GM12872 (cell line): Measurements from ENCODE around the gene NUP35.

Experiments
- TF ChIP-seq, protein P1 (sequence below): IDR thresholded peaks from 3 replicates; pipeline ENCODE4 v1.5.1; 2011; ENCODE audit warnings: low read depth, mild to moderate bottlenecking, low read length, moderate library complexity; ENCODE audit not compliant: insufficient read depth

Gene NUP35

DNA sequence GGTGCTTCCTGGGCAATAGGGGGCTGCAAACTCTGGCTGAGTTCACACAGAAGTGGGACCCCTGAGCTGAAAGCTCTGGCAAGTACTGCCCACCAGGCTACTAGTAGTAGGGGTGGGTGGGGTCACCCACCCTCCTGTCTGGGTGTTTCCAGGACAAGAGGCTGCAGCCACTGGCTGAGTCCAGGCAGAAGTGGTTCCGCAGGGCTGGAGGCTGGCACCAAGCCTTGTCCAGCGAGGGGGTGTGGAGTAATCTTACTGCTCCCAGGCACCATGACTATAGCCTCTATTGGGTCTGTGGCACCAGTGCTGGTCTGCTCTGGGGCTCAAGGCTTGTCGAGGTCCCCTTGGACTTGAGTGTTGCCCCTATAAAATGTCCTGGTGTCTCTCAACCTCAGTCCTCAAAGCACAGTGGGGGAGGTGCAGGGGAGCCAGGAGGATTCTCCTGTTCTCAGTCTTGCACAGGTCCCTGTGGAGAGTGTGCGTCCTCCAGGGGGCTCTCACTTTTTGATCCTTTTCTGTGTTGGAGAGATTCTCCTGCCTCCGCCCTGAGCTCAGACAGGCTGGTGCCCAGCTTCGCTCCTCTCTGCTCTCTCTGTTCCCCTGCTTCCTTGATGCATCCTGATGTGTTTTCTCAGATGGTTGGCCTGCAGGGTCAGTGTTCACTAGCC is 48.1 kb downstream of the NUP35 start:
- TF ChIP-seq, protein P1, sequence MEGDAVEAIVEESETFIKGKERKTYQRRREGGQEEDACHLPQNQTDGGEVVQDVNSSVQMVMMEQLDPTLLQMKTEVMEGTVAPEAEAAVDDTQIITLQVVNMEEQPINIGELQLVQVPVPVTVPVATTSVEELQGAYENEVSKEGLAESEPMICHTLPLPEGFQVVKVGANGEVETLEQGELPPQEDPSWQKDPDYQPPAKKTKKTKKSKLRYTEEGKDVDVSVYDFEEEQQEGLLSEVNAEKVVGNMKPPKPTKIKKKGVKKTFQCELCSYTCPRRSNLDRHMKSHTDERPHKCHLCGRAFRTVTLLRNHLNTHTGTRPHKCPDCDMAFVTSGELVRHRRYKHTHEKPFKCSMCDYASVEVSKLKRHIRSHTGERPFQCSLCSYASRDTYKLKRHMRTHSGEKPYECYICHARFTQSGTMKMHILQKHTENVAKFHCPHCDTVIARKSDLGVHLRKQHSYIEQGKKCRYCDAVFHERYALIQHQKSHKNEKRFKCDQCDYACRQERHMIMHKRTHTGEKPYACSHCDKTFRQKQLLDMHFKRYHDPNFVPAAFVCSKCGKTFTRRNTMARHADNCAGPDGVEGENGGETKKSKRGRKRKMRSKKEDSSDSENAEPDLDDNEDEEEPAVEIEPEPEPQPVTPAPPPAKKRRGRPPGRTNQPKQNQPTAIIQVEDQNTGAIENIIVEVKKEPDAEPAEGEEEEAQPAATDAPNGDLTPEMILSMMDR = no peak

DNA sequence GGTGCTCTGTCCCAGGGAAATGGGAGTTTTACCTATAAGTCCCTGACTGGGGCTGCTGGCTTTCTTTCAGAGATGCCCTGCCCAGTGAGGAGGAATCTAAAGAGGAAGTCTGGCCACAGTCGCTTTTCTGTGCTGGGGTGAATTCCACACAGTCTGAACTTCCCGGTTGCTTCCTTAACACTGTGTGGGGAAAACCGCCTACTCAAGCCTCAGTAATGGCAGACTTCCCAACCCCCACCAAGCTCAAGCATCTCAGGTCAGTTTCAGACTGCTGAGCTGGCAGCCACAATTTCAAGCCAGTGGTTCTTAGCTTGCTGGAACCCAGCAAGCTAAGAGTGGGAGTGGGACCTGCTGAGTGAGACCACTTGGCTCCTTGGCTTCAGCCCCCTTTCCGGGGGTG is 54.9 kb downstream of the NUP35 start:
- TF ChIP-seq, protein P1 = no peak

DNA sequence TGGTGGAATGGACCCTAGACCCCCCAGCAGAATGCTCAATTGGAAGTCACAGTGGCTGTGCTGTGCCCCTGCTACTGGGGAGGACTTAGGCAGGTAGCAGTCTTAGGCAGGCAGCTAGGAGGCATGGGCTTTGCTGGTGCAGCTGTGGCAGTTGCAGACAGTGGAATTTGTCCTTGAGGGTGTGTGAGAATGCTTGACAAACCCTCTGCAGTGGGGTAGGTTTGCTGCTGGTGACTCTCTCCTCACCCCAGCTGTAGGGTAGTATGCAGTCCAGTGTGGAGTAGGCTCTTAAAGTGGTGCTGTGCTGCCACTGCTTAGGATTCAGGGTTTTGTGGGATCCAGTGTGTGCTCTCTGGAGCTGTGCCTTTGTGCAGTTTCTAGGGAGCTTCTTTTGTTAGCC is 61.3 kb downstream of the NUP35 start:
- TF ChIP-seq, protein P1 = no peak

DNA sequence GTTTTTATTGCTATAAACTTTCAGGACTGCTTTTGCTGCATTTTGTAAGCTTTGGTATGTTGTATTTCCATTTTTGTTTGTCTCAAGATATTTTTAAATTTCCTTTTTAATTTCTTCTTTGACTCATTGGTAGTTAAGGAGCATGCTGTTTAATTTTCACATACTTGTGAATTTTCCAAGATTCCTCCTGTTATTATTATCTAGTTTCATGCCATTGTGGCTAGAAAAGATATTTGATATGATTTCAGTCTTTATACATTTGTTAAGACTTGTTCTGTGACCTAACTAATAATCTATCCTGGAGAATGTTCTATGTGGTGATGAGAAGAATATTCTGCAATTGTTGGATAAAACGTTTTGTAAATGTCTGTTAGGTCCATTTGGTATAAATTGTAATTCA is 62.1 kb downstream of the NUP35 start:
- TF ChIP-seq, protein P1 = no peak

DNA sequence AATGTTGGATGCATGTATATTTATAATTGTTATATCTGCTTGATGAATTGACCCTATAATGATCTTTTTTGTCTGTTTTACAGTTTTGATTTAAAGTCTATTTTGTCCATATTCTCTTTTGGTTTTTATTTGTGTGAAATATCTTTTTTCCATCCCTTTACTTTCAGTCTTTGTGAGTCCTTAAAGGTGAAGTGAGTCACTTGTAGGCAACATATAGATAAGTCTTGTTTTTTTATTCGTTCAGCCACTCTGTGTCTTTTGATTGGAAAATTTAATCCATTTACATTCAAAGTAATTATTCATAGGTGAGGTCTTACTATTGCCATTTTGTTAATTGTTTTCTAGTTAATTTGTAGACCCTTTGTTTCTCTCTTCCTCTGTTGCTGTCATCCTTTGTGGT is 62.5 kb downstream of the NUP35 start:
- TF ChIP-seq, protein P1 = no peak

DNA sequence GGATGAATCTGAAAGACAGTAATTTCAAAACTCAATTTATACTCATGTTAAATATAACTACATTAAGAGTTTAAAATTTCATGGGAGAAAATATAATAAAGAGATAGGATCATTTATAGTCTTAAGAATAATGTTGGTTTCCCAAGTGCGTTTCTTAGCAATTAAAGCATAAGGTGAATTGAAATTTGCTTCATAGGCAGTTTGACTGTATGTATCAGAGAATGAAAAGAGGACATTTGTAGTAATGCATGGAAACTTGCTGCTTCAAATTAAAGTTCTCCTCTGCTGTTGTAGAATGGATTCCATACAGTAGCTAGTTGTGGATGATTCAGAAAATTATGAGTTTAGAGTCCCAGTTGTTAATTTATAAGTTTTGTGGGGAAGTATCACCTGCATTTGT is 68.1 kb downstream of the NUP35 start:
- TF ChIP-seq, protein P1 = no peak

DNA sequence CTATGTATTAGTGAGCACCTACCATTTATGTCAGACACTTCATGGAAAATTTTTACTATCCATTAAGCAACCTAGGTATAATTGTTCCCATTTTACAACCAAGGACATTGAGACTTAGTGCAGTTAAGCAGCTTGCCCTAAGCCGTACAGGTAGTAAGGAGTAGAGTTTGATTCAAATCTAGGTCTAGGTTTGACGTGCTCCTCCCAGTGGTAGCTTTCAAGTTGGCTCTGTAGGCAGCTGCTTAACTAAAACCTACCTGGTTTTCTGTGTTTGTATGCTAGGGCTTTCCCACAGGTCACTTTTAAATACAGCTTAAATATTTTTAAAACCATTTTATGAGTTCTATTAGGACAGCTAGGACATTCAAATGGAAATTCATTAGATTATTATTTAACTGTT is 69.7 kb downstream of the NUP35 start:
- TF ChIP-seq, protein P1 = no peak

DNA sequence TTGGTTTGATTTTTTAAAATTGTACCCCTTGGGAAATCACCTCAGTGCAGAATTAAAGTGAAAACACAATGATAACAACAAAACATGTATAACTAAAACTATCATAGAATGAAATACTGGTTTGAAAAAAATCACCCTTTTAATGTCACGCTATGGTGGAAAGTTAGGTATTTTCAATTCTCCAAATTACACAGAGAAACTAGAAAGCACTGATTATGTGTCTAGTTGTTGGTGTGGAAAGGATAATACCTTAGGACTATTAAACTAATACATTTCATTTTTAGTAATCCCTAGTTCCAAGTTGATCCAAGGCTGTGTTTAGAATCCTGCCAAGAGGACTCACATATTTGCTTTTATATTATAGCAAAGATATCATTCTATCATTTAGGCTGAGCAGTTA is 71.2 kb downstream of the NUP35 start:
- TF ChIP-seq, protein P1 = no peak
